Urinary bladder (tissue), 4 donors: ENCODE data around the gene DNAJB14. TPM values are rescaled to one million over a fixed set of nuclear protein-coding genes. Genes with fewer than 3 reads are reported as not detected.

Source experiments
- DNase-seq: peaks from one replicate; pipeline ENCODE4 v3.0.0-alpha.2; 2015; ENCODE audit errors: extremely low spot score
- H3K27ac ChIP-seq: one replicate; pipeline ENCODE4 v1.5.1; 2013; ENCODE audit warnings: low read depth, mild to moderate bottlenecking, moderate library complexity
- H3K36me3 ChIP-seq: one replicate; pipeline ENCODE4 v1.6.1; 2013; ENCODE audit warnings: mild to moderate bottlenecking, moderate library complexity; ENCODE audit not compliant: insufficient read depth
- H3K4me1 ChIP-seq: one replicate; pipeline ENCODE4 v1.6.1; 2013; ENCODE audit warnings: mild to moderate bottlenecking, moderate library complexity; ENCODE audit not compliant: insufficient read depth
- H3K4me3 ChIP-seq: one replicate; pipeline ENCODE4 v1.5.1; 2013; ENCODE audit warnings: low read depth, low read length
- WGBS: extraction: QIAGEN DNeasy Blood & Tissue Kit; methylation state at CpG from one replicate; pipeline ENCODE4 v1.1.7; 2013; 5-methylcytosine and 5-hydroxymethylcytosine counted together
- polyA plus RNA-seq: library from polyadenylated mRNA; stranded (reverse); fragments of 200-250 nt; gene quantifications from one replicate; pipeline ENCODE4 v1.2.3, GENCODE V29; 2013
- total RNA-seq: library from RNA; depleted of rRNA; stranded (reverse); fragments of >200 nt; gene quantifications from one replicate; pipeline ENCODE4 v1.2.3, GENCODE V29; 2014
- donor health status: healthy with polysubstance abuse.
- donor health status: healthy.

The DNAJB14 gene
- total RNA-seq (103 TPM), polyA plus RNA-seq (23.6 TPM)

DNA sequence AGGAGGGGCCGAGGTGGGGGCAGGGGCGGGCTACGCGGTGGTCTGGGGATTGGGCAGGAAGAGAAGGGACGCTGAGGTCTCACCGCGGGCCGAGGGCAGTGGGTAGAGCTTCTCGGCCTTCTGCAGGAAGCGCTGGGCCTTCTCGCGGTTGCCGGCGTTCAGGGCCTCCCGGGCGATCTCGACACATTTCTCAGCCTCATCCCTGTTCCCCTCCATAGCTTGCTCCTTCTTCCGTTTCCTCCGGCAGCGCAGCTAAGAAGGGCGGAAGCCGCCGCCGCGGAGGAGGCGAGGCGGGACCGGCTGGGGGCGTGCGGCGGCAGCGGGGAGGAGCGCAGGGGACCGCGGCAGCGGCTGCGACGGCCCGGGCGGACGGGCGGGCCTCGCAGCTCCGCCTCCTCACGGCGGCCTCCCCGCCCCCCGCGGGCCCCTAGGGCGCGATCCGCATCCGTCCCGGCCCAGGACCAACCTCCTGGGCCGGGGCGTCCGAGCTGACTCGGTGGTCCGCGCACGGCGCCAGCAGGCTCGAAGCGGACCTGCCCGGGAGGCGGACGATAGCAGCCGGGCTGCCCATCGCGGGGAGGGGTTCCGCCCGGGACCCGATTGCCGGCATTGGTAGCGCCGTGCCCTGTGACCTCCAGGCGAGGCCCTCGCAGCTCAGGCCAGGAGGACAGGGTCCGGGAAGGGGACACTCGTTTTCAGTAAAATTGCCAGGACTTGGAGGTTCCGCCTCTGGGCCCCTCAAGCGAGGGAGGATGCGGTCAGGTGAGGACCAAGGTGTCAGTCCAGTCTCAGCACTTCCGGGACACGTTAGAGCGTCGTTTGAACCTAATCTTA is at the start of gene DNAJB14:
Gene DNAJB14 (minus strand): TSS at position 263 of the 834 bp plus-strand sequence. CDS start 47 bp downstream, at position 216.
- peak; percentile 33 for DNase-seq
- Histone ChIP-seq H3K4me1 (no peaks in the 10 kb centered on the region), H3K4me3 (peak within 1 kb of the TSS; percentile 99), H3K27ac (peak within 1 kb of the TSS; percentile 95), H3K36me3 (no peaks in the 10 kb centered on the region)
- 2% methylated on average over 87 of the region's 87 CpGs for WGBS

DNA sequence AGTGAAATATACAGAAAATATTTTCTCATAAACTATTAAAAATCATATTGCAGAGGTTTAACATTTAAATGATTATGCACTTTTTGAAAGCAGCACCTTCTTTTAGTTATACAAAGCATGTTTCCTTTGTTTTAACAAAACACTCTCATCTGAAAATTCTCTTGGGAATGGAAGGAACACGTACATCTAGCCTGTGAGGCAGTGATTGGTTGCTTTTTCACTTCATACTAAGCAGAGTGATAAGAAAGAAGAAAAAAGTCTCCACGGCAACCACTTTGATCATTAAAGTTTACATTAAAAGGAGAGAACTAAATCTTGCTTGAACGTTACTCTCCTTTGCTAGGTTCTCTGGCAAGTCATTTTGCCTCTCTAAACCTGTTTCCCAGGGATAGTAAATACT is 45.3 kb upstream of the DNAJB14 start:
- H3K4me3 ChIP-seq: no peak overlapping the region
- H3K4me1 ChIP-seq: no peaks in the 10 kb centered on the region
- no peak overlapping the region for H3K27ac ChIP-seq
- DNase-seq: no peak
- no peaks in the 10 kb centered on the region for H3K36me3 ChIP-seq
- WGBS: 25% methylated on average over 3 of the region's 3 CpGs

DNA sequence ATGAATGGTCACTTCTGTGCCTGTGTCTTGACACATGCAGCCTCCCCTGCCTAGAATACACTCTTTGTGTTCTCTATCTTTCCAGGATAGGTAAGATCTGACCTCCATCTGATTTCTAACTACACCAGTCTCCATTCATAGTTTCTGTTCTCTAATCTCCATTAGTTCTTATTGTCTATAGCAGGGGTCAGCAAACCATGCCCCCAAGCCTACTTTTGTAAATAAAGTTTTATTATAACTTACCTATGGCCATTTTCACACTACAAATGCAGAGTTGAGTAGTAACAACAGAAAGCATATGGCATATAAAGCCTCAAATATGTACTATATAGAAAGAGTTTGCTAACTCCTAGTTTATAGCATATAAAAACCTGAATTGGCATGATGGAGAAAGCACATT is 41.3 kb upstream of the DNAJB14 start:
- Histone ChIP-seq H3K4me3 (no peak overlapping the region), H3K27ac (no peak overlapping the region), H3K4me1 (no peaks in the 10 kb centered on the region), H3K36me3 (no peaks in the 10 kb centered on the region)
- DNase-seq: no peak

DNA sequence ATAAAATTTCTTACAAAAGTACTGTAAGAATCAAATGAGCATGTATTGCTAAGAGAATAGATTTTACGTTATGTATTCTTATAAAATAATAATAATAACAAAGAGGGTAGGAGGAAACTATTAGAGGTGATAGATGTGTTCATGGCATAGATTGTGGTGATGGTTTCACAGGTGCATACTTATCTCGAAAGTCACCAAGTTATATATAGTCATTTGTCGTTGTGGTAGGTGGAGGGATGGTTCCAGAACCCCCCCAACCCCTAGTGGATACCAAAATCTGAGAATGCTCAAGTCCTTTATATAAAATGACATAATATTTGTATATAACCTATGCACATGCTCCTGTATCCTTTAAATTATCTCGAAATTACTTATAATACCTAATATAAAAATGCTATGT is 40.4 kb upstream of the DNAJB14 start:
- no peak overlapping the region for H3K4me3 ChIP-seq
- no peak for DNase-seq
- H3K36me3 ChIP-seq: no peaks in the 10 kb centered on the region
- 96% methylated on average over 4 of the region's 4 CpGs for WGBS
- H3K4me1 ChIP-seq: no peaks in the 10 kb centered on the region
- no peak overlapping the region for H3K27ac ChIP-seq

DNA sequence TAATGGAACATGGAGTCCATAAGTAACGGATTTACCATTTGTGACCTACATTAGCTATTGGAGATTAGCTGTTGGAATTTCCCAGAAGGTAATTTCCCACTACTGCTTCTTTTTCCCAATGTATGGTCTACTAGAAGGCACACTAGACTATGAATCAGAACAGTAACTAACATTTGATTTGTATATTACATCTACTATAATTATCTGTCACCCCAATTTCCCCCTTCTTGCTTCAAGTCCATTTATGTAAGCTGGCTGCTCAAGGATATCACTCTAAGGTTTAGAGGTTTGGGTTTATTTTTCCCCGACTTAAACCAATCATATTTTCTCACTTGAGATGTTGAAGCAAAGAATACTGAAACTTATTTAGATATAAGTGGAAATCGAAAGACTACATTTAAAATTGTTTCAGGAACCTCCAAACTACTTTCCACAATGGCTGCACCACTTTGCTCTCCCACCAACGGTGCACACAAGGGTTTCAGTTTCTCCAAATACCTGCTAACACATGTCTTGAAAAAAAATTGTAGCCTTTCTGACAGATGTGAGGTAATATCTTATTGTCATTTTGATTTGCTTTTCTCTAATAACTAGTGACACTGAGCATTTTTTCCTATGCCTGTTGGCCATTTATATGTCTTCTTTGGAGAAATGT is 37.0 kb upstream of the DNAJB14 start:
- H3K27ac ChIP-seq: no peak overlapping the region
- DNase-seq: no peak
- 89% methylated on average over 4 of the region's 4 CpGs for WGBS
- H3K4me3 ChIP-seq: no peak overlapping the region
- H3K4me1 ChIP-seq: no peaks in the 10 kb centered on the region
- no peaks in the 10 kb centered on the region for H3K36me3 ChIP-seq

DNA sequence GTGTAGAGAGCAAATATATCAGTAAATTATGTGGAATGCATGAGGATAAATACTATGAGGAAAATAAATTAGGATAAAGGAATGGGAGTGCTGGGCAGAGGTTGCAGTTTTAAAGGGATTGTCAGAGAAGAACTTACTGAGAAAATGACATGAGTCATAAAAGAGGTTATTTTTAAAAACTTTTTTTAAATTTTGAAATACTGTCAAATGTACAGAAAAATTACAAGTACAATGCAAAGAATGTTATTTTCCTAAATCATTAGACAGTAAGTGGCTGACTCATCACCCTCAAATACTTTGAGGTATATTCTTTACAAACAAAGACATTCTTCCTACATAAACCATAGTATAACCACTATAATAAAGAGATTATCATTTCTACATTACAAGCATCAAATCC is 33.5 kb upstream of the DNAJB14 start:
- no peaks in the 10 kb centered on the region for H3K4me1 ChIP-seq

DNA sequence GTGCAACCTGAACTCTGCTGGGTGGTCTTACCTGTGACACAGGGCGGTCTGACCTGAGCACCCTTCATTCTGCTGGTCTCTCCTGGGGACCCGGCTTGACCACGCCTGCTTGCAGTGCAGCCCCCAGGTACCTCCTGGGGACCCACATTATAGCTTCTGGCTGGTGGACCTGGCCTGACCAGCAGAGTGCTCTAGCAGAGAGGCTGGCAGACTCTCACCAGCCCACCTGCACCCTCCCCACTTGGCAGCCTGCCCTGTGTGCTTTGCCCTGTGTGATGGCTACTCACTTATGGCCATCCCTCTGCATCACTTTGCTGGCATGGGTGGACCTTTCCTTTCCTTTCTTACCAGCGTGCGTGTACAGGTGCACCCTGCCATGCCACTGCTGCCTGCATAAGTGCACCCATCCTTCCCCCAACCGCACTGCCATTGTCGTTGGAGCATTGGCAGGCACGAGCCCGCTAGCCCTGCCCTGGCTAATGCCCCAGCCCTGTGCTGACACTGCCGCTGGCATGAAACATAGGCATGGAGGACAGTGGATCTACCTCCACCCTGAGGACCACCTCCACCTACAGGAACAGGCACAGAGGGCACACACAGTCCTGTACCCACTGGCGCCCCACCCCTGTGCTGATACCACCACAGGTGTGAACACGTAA is 25.2 kb upstream of the DNAJB14 start:
- Histone ChIP-seq H3K4me3 (no peak overlapping the region), H3K4me1 (no peaks in the 10 kb centered on the region), H3K36me3 (no peaks in the 10 kb centered on the region), H3K27ac (no peak overlapping the region)
- DNase-seq: no peak
- 98% methylated on average over 12 of the region's 12 CpGs for WGBS

More for the DNA sequence above, 33.5 kb upstream of the DNAJB14 start:
- no peak for DNase-seq
- no peak overlapping the region for H3K4me3 ChIP-seq
- no peaks in the 10 kb centered on the region for H3K36me3 ChIP-seq
- H3K27ac ChIP-seq: no peak overlapping the region

DNA sequence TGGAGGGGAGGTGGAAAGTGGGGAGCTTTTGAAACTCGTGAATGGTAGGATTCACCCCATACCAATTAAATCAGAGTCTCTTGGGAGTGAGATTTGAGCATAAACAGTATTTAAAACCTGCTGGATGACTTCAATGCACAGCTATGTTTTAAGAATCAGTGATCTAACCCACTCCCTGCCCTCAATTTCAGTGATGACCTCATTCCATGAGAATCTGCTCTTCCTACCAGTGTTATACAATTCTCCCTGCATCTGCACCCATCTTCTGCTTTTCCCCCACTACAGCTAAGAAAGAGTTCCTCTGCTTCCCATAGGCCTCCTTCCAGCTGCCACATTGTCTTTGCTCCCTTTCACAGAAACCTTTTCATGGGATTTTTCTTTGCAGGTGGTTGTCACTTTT is 21.9 kb upstream of the DNAJB14 start:
- DNase-seq: no peak

DNA sequence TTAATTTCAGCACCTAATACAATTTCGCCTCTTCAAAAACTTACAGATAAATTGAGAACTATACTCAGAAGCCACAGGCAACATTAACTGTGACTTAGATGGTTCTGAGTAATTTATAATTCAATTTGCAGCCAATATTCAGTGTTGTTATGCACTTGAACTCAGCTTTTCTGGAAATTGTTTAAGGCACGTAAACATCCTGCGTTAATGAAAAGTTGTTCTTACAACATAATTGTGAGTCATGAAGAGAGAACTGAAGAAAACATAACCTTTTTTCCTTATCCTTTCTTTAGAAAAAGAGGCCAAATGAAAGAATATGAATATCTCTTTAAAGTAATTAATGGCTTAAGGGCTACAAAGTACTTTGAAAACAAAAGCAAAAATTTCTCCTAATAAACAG is 20.3 kb upstream of the DNAJB14 start:
- no peak for DNase-seq
- H3K4me3 ChIP-seq: no peak overlapping the region
- 83% methylated on average over 3 of the region's 3 CpGs for WGBS
- no peak overlapping the region for H3K27ac ChIP-seq
- no peaks in the 10 kb centered on the region for H3K4me1 ChIP-seq
- no peaks in the 10 kb centered on the region for H3K36me3 ChIP-seq

More for the DNA sequence above, 21.9 kb upstream of the DNAJB14 start:
- no peaks in the 10 kb centered on the region for H3K36me3 ChIP-seq
- 40% methylated on average over 1 of the region's 1 CpG for WGBS
- H3K4me1 ChIP-seq: no peaks in the 10 kb centered on the region
- no peak overlapping the region for H3K4me3 ChIP-seq
- no peak overlapping the region for H3K27ac ChIP-seq

DNA sequence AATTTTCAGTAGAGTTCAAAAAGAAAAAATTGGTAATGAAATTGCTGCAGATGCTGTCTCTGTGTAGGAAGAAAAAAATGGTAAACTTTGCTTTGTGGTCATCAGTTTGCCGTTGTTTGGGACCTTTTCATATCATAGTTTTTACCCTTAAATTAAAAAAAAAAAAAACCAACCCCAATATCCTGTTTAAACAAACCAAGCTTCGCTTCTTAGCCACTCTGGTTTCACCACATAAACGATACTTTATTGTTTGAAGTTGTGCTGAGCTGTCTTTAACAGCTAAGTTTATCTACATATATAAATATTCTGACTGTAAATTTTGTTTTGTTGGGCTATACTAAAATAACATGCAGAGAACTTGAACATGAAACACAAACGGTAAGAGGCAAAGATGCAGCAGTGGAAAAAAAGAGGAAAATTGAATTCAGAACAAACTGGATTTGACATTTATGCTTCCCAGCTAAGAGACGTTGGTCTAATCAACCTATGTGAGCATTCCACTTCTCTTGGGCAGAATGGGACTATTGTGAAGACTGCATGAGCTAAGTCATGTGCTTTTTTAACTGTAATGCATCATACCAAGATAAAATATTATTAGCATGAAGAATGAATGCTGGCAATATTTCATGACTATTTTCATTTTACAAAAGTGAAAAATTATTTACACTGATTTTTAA is 19.4 kb upstream of the DNAJB14 start:
- no peak overlapping the region for H3K27ac ChIP-seq
- no peaks in the 10 kb centered on the region for H3K4me1 ChIP-seq
- no peak for DNase-seq
- WGBS: 35% methylated on average over 5 of the region's 5 CpGs
- no peak overlapping the region for H3K4me3 ChIP-seq
- H3K36me3 ChIP-seq: no peaks in the 10 kb centered on the region

DNA sequence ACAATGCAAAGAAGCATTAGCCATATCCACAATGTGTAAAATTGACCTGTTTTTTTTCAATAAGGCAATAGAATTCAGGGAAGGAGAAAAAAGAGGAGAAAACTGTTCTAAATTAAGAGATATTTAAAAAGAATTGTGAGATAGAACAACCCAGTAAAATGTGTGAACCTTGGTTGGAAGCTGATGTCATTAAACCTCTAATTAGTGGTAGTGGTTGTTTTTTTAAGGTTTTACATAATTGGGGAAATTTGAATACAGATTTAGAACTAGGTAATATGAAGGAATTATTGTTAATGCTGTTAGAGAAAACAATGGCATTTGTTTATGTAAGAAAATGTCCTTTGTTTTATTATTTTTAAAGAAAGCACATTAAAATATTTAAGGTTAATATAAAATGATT is 18.8 kb upstream of the DNAJB14 start:
- no peaks in the 10 kb centered on the region for H3K36me3 ChIP-seq
- no peak overlapping the region for H3K27ac ChIP-seq
- H3K4me1 ChIP-seq: no peaks in the 10 kb centered on the region
- DNase-seq: no peak
- no peak overlapping the region for H3K4me3 ChIP-seq

DNA sequence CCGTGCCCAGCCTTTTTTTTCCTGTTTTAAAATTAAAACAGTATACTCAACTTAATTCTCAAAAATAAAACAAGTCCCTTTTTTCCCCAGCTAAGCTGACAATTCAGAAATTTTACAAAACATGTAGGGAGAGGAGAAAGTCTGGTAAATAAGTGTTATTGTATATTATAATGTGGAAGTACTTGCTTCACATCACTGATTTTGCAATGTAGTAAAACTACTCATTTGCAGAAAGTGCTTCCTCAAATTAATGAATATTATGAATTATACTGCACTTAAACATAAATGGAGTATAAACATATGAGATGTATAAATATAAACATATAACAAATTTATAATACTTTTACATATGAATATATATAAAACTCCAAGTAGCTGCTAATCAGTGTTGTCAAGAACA is 15.3 kb upstream of the DNAJB14 start:
- no peak for DNase-seq
- Histone ChIP-seq H3K36me3 (no peaks in the 10 kb centered on the region), H3K4me3 (no peak overlapping the region), H3K4me1 (no peaks in the 10 kb centered on the region), H3K27ac (no peak overlapping the region)
- whole genome bisulfite sequencing: 93% methylated on average over 1 of the region's 1 CpG

DNA sequence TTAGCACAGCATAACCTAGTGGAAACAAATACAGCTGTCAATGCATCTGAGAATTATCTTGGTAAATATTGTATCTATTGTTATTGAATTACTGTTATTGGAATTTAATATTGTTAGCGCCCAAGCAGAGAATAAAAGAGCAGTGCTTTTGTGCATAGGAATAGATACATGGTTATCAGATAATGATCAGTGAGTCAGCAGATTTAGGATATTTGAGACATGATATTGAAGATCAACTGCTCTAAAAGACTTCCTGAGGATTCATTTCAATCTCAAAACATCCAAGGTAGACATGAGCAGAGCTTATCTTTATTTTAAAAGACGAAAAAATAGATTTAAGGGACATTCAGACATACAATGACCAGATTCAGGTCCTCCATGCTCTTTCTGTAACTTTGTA is 14.2 kb upstream of the DNAJB14 start:
- Histone ChIP-seq H3K4me1 (no peaks in the 10 kb centered on the region), H3K4me3 (no peak overlapping the region), H3K27ac (no peak overlapping the region), H3K36me3 (no peaks in the 10 kb centered on the region)
- 84% methylated on average over 2 of the region's 2 CpGs for WGBS
- DNase-seq: no peak
